C4-2B (cell line): ENCODE measurements around the gene LMNTD2.

Experiments used
- CTCF ChIP-seq: fragments of 450-650 bp; conservative IDR thresholded peaks from 2 replicates; pipeline ENCODE4 v1.5.1; 2017; ENCODE audit warnings: mild to moderate bottlenecking
- ZFX ChIP-seq: fragments of 450-650 bp; IDR thresholded peaks from 2 replicates; pipeline ENCODE4 v1.6.1; 2017

GRCh38 chr11:573146-573759 lies 12.7 kb upstream of the LMNTD2 start:
- no peak for TF ChIP-seq CTCF
- no peak for TF ChIP-seq ZFX
